ACC112 (cell line): ENCODE results near the gene CTNNA3.

ENCODE experiments used
- H2AFZ ChIP-seq: fragments of 200-600 bp; sonication (generic); one replicate; pipeline ENCODE4 v1.6.0; 2017; ENCODE audit warnings: antibody characterized with exemption, low read length; ENCODE audit not compliant: unreplicated experiment
- H3K27ac ChIP-seq: fragments of 200-600 bp; sonication (generic); 2 replicates; pipeline ENCODE4 v1.5.1; 2014; ENCODE audit warnings: low read depth, mild to moderate bottlenecking, antibody characterized with exemption, low read length, moderate library complexity
- H3K27me3 ChIP-seq: fragments of 200-600 bp; sonication (generic); 2 replicates; pipeline ENCODE4 v1.6.1; 2014; ENCODE audit warnings: mild to moderate bottlenecking, antibody characterized with exemption, low read length, moderate library complexity, mixed read lengths; ENCODE audit not compliant: insufficient read depth
- H3K36me3 ChIP-seq: fragments of 200-600 bp; sonication (generic); 2 replicates; pipeline ENCODE4 v1.6.1; 2016; ENCODE audit warnings: mild to moderate bottlenecking, antibody characterized with exemption, low read length, moderate library complexity, mixed read lengths; ENCODE audit not compliant: insufficient read depth
- H3K4me1 ChIP-seq: fragments of 200-600 bp; sonication (generic); one replicate; pipeline ENCODE4 v1.6.1; 2016; ENCODE audit warnings: low read length, mixed read lengths; ENCODE audit not compliant: insufficient read depth, unreplicated experiment, control insufficient read depth
- H3K4me3 ChIP-seq: fragments of 200-600 bp; sonication (generic); 2 replicates; pipeline ENCODE4 v1.5.1; 2014; ENCODE audit warnings: mild to moderate bottlenecking, low read depth, low read length
- H3K79me2 ChIP-seq: fragments of 200-600 bp; sonication (generic); one replicate; pipeline ENCODE4 v1.6.0; 2016; ENCODE audit warnings: low read length; ENCODE audit not compliant: control insufficient read depth, unreplicated experiment, insufficient read depth

CTNNA3 gene

DNA sequence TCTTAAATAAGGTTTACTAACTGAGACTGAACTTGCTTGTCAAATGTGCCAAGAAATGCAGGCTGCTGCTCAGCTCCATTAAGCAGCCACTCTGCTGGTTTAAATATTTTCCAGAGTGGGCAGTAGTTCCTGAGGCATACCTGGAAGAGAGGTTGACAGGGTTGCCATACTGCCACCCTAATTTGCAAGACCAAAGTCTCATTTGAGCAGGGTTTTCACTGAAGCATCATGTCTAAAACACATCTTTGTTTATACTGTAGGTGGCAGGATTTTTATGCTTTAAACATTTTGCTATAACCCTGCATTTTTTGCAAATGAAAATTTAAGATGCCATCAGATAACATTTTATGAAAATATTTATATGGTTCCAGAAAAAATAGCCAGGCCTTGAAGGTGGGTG is 1388.2 kb downstream of the CTNNA3 start:
- Histone ChIP-seq H3K4me3 (no peak overlapping the region), H2AFZ (no peak overlapping the region), H3K79me2 (no peaks in the 10 kb centered on the region), H3K27ac (no peak overlapping the region), H3K4me1 (no peaks in the 10 kb centered on the region), H3K27me3 (no peaks in the 10 kb centered on the region), H3K36me3 (no peaks in the 10 kb centered on the region)

DNA sequence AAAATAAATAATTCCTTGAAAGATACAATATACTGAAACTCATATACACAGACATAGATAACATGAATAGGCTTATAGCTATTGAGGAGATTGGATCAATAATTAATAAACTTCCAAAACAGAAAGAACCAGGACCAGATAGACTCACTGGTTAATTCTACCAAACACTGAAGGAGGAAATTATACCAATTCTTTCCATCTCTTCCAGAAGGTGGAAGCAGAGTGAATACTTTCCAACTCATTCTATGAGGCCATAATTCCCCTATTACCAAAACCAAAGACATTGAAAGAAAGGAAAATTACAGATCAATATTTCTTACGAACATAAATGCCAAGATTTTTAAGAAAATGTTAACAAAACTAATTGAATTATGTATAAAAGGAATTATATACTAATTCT is 1394.9 kb downstream of the CTNNA3 start:
- no peaks in the 10 kb centered on the region for H3K27me3 ChIP-seq
- H3K27ac ChIP-seq: no peak overlapping the region
- no peak overlapping the region for H3K4me3 ChIP-seq
- no peaks in the 10 kb centered on the region for H3K79me2 ChIP-seq
- no peaks in the 10 kb centered on the region for H3K4me1 ChIP-seq
- no peaks in the 10 kb centered on the region for H3K36me3 ChIP-seq
- no peak overlapping the region for H2AFZ ChIP-seq

DNA sequence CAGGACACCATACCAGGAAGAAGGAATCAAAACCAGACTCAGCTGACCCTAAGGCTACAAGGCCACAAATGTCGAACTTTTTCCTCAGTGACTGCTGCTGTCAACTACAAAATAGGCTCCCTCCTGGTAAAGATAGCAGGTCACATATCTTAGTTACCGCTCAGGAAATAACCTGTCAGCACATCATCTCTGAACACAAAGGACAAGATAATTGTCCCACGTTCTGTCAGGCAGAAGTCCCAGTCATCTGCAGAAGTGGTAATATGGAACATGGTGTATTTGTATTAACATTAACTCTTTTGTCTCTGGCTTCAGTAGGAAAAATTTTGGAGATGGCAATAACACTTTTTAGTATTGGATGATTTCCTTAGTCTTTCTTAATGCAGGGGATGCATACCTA is 1400.4 kb downstream of the CTNNA3 start:
- H3K27me3 ChIP-seq: no peaks in the 10 kb centered on the region
- H3K27ac ChIP-seq: no peak overlapping the region
- no peak overlapping the region for H2AFZ ChIP-seq
- no peaks in the 10 kb centered on the region for H3K36me3 ChIP-seq
- no peak overlapping the region for H3K4me3 ChIP-seq
- no peaks in the 10 kb centered on the region for H3K79me2 ChIP-seq
- H3K4me1 ChIP-seq: no peaks in the 10 kb centered on the region

DNA sequence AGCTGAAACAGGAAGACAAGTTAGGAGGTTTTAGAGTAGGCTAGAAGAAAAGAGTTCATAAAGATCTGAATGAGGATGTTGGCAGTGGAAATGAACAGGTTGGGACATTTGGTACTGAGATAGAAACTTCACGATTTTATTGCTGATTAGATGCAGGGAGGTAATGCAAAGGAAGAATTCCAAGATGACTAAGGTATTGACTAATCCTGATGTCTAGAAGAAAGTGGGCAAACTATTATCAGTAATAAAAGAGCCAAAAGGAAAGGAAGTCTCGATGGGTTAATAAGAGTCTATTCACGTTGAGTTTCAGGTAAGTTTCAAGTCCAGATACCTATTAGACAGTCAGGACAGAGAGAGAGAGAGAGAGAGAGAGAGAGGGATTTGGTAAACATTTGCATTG is 1401.5 kb downstream of the CTNNA3 start:
- no peak overlapping the region for H3K4me3 ChIP-seq
- no peaks in the 10 kb centered on the region for H3K79me2 ChIP-seq
- H3K4me1 ChIP-seq: no peaks in the 10 kb centered on the region
- H3K27ac ChIP-seq: no peak overlapping the region
- no peaks in the 10 kb centered on the region for H3K27me3 ChIP-seq
- no peak overlapping the region for H2AFZ ChIP-seq
- H3K36me3 ChIP-seq: no peaks in the 10 kb centered on the region

DNA sequence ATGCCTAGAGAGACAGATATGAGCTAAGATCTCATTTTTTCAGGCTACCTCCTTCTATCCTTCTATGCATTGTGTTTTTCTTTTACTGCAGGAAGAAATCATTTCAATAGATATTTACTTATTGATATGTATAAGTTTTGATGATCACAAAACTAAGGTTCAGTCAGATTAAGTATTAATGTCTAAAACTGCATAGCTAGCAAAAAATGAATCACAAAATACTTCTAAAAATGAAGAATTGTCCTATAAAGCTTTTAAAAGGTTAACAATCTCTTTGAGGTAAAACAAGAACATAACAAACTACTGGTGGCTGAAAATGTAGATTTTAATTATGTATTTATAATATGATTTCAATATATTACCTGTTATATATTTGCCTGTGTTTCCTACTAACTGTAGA is 1403.1 kb downstream of the CTNNA3 start:
- no peak overlapping the region for H3K27ac ChIP-seq
- no peaks in the 10 kb centered on the region for H3K79me2 ChIP-seq
- H2AFZ ChIP-seq: no peak overlapping the region
- no peaks in the 10 kb centered on the region for H3K36me3 ChIP-seq
- H3K4me1 ChIP-seq: no peaks in the 10 kb centered on the region
- no peak overlapping the region for H3K4me3 ChIP-seq
- no peaks in the 10 kb centered on the region for H3K27me3 ChIP-seq

DNA sequence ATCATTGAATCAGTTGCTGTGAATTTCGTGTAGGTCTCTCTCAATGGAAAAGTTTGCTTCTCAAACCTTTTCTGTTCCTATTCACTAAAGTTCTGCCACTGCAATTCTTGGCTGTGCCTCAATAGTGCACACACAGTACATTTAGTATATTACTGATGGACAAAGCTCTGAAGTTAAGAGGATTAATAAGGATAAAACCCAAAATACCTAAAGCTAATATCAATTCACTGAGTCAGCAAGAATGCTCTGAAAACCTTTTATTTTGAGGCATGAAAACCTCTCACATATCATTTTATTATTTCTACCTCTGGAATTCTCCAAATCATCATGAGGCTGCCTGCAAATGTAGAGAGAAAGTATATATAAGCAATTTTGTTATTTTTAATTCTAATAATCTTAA is 1403.5 kb downstream of the CTNNA3 start:
- Histone ChIP-seq H3K36me3 (no peaks in the 10 kb centered on the region), H2AFZ (no peak overlapping the region), H3K27me3 (no peaks in the 10 kb centered on the region), H3K79me2 (no peaks in the 10 kb centered on the region), H3K4me1 (no peaks in the 10 kb centered on the region), H3K4me3 (no peak overlapping the region), H3K27ac (no peak overlapping the region)

DNA sequence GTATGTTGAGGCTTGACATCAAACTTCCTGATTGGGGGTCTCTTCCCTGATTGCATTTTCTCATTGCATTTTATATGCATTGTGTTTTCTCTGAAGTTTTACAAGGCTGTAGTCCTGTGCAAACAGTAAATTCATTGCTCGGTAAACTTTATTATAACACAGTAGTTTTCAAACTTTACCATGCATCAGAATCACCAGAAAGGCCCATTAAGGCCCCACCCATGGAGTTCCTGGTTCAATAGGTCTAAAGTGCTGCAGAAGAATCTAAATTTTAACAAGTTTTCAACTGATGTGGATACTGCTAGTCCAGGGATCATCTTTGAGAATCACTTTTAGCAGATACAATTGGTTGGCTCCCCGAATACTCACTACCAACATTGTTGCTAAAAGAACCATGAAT is 1404.9 kb downstream of the CTNNA3 start:
- no peak overlapping the region for H2AFZ ChIP-seq
- no peaks in the 10 kb centered on the region for H3K4me1 ChIP-seq

DNA sequence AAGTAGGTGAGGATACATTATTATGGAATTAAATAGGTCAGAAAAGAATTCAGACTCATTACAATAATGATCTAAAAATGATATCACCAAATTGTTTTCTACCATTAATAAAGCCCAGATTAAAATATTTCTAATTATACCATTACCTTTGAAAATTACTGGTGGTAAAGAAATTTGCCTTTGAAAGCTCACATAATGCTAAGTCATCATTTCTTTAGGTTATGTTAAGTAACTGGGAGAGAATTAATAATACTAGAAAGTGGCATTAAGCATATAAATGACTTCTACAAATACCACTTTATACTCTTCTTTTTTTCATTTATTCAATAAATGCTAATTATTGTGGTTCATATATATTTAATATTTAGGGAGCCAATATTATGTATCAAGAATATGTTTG is 1411.4 kb downstream of the CTNNA3 start:
- Histone ChIP-seq H3K36me3 (no peaks in the 10 kb centered on the region), H3K27me3 (no peaks in the 10 kb centered on the region), H3K4me3 (no peak overlapping the region), H2AFZ (no peak overlapping the region), H3K79me2 (no peaks in the 10 kb centered on the region), H3K4me1 (no peaks in the 10 kb centered on the region), H3K27ac (no peak overlapping the region)

More for the DNA sequence above, 1404.9 kb downstream of the CTNNA3 start:
- H3K79me2 ChIP-seq: no peaks in the 10 kb centered on the region
- no peak overlapping the region for H3K4me3 ChIP-seq
- H3K27ac ChIP-seq: no peak overlapping the region
- H3K36me3 ChIP-seq: no peaks in the 10 kb centered on the region
- H3K27me3 ChIP-seq: no peaks in the 10 kb centered on the region

DNA sequence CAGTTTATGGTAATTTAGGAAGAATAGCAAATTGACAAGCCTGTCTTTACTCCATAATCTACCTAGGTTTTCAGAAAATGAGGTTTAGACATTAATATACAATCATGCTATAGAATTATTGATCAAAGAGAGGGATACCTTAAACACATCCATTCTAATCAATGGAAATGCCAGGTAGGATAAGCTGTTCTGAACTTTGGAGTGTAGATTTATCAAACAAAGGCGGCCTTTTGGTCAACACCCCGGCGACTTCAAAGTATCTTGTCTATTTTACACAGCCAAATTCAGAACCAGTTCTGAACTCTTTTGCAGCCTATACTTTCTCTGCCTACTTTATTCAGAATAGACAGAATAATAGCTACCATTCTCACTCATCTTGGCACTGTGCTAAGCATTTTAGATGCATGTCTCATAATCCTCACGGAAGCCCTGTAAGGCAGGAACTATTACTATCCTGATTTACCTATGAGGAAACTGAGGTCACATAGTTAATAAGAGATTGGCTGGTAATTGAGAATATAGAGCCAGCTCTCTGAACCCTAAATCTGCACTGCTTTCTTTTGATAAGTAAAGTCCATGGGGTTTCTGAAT is 1412.0 kb downstream of the CTNNA3 start:
- H3K79me2 ChIP-seq: no peaks in the 10 kb centered on the region
- no peaks in the 10 kb centered on the region for H3K4me1 ChIP-seq
- no peak overlapping the region for H3K4me3 ChIP-seq
- no peak overlapping the region for H2AFZ ChIP-seq
- no peaks in the 10 kb centered on the region for H3K27me3 ChIP-seq
- H3K36me3 ChIP-seq: no peaks in the 10 kb centered on the region
- H3K27ac ChIP-seq: no peak overlapping the region

DNA sequence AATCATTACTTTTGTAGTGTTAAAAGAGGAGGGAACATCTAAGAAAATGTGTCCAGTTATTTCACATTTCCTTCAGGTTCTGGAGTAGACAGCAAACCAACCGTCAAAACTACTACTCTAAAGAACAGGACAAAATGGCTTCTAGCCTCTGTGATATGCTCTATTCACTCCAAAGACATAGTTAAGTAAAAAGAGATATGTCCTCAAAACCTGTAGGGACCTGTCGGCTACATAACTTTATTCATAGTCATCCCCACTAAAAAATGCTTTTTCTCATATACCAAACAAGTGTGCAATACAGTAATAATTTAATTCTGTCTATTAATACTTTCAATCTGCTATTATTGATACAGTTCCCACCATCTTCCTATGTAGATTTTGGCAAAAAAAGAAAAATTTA is 1412.9 kb downstream of the CTNNA3 start:
- Histone ChIP-seq H2AFZ (no peak overlapping the region), H3K4me1 (no peaks in the 10 kb centered on the region), H3K79me2 (no peaks in the 10 kb centered on the region), H3K27me3 (no peaks in the 10 kb centered on the region), H3K27ac (no peak overlapping the region), H3K4me3 (no peak overlapping the region), H3K36me3 (no peaks in the 10 kb centered on the region)

DNA sequence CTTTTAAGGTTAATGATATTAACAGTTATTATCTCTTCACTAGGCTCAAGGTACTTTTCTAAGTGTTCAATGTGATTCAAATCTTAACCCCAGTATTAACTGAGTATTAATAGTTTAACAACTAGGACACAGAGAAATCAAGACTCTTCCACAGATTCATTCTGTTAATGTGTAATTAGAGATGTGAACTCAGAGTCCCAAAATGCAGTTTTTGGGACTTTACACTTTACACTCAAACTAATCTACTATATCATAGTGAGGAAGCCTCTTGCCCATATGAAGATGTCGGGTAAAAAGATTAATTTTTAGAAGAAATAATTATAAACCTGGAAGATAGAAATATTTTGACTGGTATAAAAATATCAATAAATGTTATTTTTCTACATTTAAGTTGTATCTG is 1414.7 kb downstream of the CTNNA3 start:
- no peak overlapping the region for H3K27ac ChIP-seq
- no peaks in the 10 kb centered on the region for H3K27me3 ChIP-seq
- no peak overlapping the region for H3K4me3 ChIP-seq
- no peaks in the 10 kb centered on the region for H3K79me2 ChIP-seq
- no peaks in the 10 kb centered on the region for H3K4me1 ChIP-seq
- no peaks in the 10 kb centered on the region for H3K36me3 ChIP-seq
- no peak overlapping the region for H2AFZ ChIP-seq
